Stomach (tissue), 4 donors: ENCODE data around the gene BPIFB4.

Experiments
- EP300 ChIP-seq: sonication (generic); formaldehyde crosslinking; IDR thresholded peaks from one replicate; pipeline ENCODE4 v1.6.1; 2017; ENCODE audit warnings: antibody characterized with exemption
- POLR2A ChIP-seq, 4 donors: fragments of 450-650 bp; IDR thresholded peaks; one replicate each; pipeline ENCODE4 v1.6.1; 2016; ENCODE audit warnings: antibody characterized with exemption in 4 of 4, control low read depth in 2 of 4, mild to moderate bottlenecking in 1 of 4, moderate library complexity in 1 of 4
- TF ChIP-seq, protein P1 (sequence below), 7 experiments: fragments of 450-650 bp in 4 of 7; fragments of 200-600 bp in 3 of 7; sonication (generic) in 3 of 7; IDR thresholded peaks; one replicate each; pipeline ENCODE4 v1.5.1; 2016 to 2019; ENCODE audit warnings: antibody characterized with exemption in 7 of 7, control low read depth in 2 of 7, mild to moderate bottlenecking in 1 of 7

DNA sequence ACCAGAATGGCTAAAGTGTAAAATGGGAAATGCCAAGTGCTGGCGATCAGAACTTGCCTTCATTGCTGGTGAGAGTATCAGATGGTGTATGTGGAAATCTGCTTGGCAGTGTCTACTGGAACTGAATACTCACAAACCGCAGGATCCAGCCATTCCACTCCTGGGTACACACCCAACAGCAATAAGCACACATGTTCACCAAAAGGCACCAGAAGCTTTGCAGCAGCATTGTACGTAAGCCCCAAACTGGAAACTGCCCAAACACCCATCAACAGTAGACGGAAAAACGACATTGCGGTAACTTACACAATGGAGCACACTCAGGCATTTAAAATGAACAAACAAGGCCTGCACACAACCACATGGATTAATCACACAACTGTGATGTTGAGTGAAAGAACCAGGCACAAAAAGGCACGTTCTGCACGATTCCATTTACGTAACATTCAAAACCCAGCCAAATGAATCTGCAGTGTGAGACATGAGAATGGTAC is 51.2 kb downstream of the BPIFB4 start:
- TF ChIP-seq, protein P1, sequence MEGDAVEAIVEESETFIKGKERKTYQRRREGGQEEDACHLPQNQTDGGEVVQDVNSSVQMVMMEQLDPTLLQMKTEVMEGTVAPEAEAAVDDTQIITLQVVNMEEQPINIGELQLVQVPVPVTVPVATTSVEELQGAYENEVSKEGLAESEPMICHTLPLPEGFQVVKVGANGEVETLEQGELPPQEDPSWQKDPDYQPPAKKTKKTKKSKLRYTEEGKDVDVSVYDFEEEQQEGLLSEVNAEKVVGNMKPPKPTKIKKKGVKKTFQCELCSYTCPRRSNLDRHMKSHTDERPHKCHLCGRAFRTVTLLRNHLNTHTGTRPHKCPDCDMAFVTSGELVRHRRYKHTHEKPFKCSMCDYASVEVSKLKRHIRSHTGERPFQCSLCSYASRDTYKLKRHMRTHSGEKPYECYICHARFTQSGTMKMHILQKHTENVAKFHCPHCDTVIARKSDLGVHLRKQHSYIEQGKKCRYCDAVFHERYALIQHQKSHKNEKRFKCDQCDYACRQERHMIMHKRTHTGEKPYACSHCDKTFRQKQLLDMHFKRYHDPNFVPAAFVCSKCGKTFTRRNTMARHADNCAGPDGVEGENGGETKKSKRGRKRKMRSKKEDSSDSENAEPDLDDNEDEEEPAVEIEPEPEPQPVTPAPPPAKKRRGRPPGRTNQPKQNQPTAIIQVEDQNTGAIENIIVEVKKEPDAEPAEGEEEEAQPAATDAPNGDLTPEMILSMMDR (IDR thresholded peaks at IDR 0.05): no peak
- TF ChIP-seq EP300: no peak
- TF ChIP-seq POLR2A (IDR thresholded peaks at IDR 0.05): no peak
